HEK293 (cell line): ENCODE results near the gene APOBEC2.

Experiments
- CTCF ChIP-seq: fragments of 450-650 bp; formaldehyde crosslinking; IDR thresholded peaks from 2 replicates; pipeline ENCODE4 v1.5.1; 2016; ENCODE audit warnings: missing biosample characterization, missing genetic modification characterization
- GLI2 ChIP-seq: fragments of 450-650 bp; formaldehyde crosslinking; IDR thresholded peaks from 2 replicates; pipeline ENCODE4; 2017; ENCODE audit warnings: missing biosample characterization, missing genetic modification characterization, low read depth, borderline replicate concordance
- KLF1 ChIP-seq: fragments of 450-650 bp; formaldehyde crosslinking; IDR thresholded peaks from 2 replicates; pipeline ENCODE4 v1.5.1; 2016; ENCODE audit warnings: missing biosample characterization, missing genetic modification characterization
- OVOL3 ChIP-seq: fragments of 450-650 bp; formaldehyde crosslinking; IDR thresholded peaks from 2 replicates; pipeline ENCODE4 v1.5.1; 2016; ENCODE audit warnings: missing biosample characterization, missing genetic modification characterization
- SCRT1 ChIP-seq: fragments of 450-650 bp; formaldehyde crosslinking; IDR thresholded peaks from 2 replicates; pipeline ENCODE4 v1.5.1; 2016; ENCODE audit warnings: missing biosample characterization, missing genetic modification characterization, borderline replicate concordance
- SP2 ChIP-seq: fragments of 450-650 bp; formaldehyde crosslinking; IDR thresholded peaks from 2 replicates; pipeline ENCODE4 v1.5.1; 2016; ENCODE audit warnings: missing biosample characterization, missing genetic modification characterization
- SP7 ChIP-seq: fragments of 450-650 bp; formaldehyde crosslinking; IDR thresholded peaks from 2 replicates; pipeline ENCODE4 v1.5.1; 2016; ENCODE audit warnings: missing biosample characterization, missing genetic modification characterization
- WT1 ChIP-seq: fragments of 450-650 bp; formaldehyde crosslinking; IDR thresholded peaks from 2 replicates; pipeline ENCODE4 v1.5.1; 2016; ENCODE audit warnings: missing biosample characterization, missing genetic modification characterization
- ZBTB17 ChIP-seq: fragments of 450-650 bp; formaldehyde crosslinking; IDR thresholded peaks from 2 replicates; pipeline ENCODE4 v1.5.1; 2016; ENCODE audit warnings: missing biosample characterization, missing genetic modification characterization
- ZBTB21 ChIP-seq: fragments of 450-650 bp; formaldehyde crosslinking; IDR thresholded peaks from 2 replicates; pipeline ENCODE4 v1.5.1; 2017; ENCODE audit warnings: missing biosample characterization, missing genetic modification characterization
- ZBTB26 ChIP-seq: fragments of 450-650 bp; formaldehyde crosslinking; optimal IDR thresholded peaks from 2 replicates; pipeline ENCODE3; 2016; ENCODE audit warnings: missing biosample characterization, mild to moderate bottlenecking, missing genetic modification characterization
- ZBTB48 ChIP-seq: fragments of 450-650 bp; formaldehyde crosslinking; IDR thresholded peaks from 2 replicates; pipeline ENCODE4 v1.5.1; 2016; ENCODE audit warnings: missing biosample characterization, missing genetic modification characterization
- ZIC2 ChIP-seq: fragments of 450-650 bp; formaldehyde crosslinking; IDR thresholded peaks from 2 replicates; pipeline ENCODE4 v1.5.1; 2016; ENCODE audit warnings: missing biosample characterization, missing genetic modification characterization
- ZNF18 ChIP-seq: fragments of 450-650 bp; formaldehyde crosslinking; IDR thresholded peaks from 2 replicates; pipeline ENCODE4 v1.5.1; 2016; ENCODE audit warnings: missing biosample characterization, missing genetic modification characterization
- ZNF214 ChIP-seq: fragments of 450-650 bp; formaldehyde crosslinking; IDR thresholded peaks from 2 replicates; pipeline ENCODE4 v1.5.1; 2017; ENCODE audit warnings: missing biosample characterization, mild to moderate bottlenecking, missing genetic modification characterization, borderline replicate concordance
- ZNF292 ChIP-seq: fragments of 450-650 bp; formaldehyde crosslinking; IDR thresholded peaks from 2 replicates; pipeline ENCODE4 v1.5.1; 2016; ENCODE audit warnings: low read depth, missing biosample characterization, missing genetic modification characterization, borderline replicate concordance
- ZNF366 ChIP-seq: fragments of 450-650 bp; formaldehyde crosslinking; conservative IDR thresholded peaks from 2 replicates; pipeline ENCODE4 v1.5.1; 2016; ENCODE audit warnings: missing biosample characterization, missing genetic modification characterization
- ZNF521 ChIP-seq: fragments of 450-650 bp; formaldehyde crosslinking; IDR thresholded peaks from 2 replicates; pipeline ENCODE4 v1.5.1; 2017; ENCODE audit warnings: missing biosample characterization, mild to moderate bottlenecking, missing genetic modification characterization
- ZNF624 ChIP-seq: fragments of 450-650 bp; formaldehyde crosslinking; IDR thresholded peaks from 2 replicates; pipeline ENCODE4 v1.5.1; 2017; ENCODE audit warnings: missing biosample characterization, missing genetic modification characterization
- ZNF629 ChIP-seq: fragments of 450-650 bp; formaldehyde crosslinking; IDR thresholded peaks from 2 replicates; pipeline ENCODE4 v1.5.1; 2017; ENCODE audit warnings: missing biosample characterization, missing genetic modification characterization
- ZNF654 ChIP-seq: fragments of 450-650 bp; formaldehyde crosslinking; IDR thresholded peaks from 2 replicates; pipeline ENCODE4 v1.5.1; 2016; ENCODE audit warnings: low read depth, missing biosample characterization, missing genetic modification characterization
- ZNF677 ChIP-seq: fragments of 450-650 bp; IDR thresholded peaks from 2 replicates; pipeline ENCODE4 v1.5.0; 2018; ENCODE audit warnings: missing biosample characterization, mild to moderate bottlenecking, missing genetic modification characterization, moderate library complexity
- ZNF785 ChIP-seq: fragments of 450-650 bp; formaldehyde crosslinking; IDR thresholded peaks from 2 replicates; pipeline ENCODE4 v1.5.1; 2016; ENCODE audit warnings: missing biosample characterization, missing genetic modification characterization
- ZNF830 ChIP-seq: fragments of 450-650 bp; IDR thresholded peaks from 2 replicates; pipeline ENCODE4 v1.5.0; 2018; ENCODE audit warnings: missing biosample characterization, missing genetic modification characterization, low read depth, mild to moderate bottlenecking, moderate library complexity
- TF ChIP-seq, protein P1 (sequence below): fragments of 450-650 bp; formaldehyde crosslinking; IDR thresholded peaks from 2 replicates; pipeline ENCODE4 v1.5.1; 2016; ENCODE audit warnings: missing biosample characterization, missing genetic modification characterization, borderline replicate concordance
- TF ChIP-seq, protein P2 (sequence below): fragments of 450-650 bp; formaldehyde crosslinking; IDR thresholded peaks from 2 replicates; pipeline ENCODE4 v1.5.1; 2016; ENCODE audit warnings: missing biosample characterization, missing genetic modification characterization, low read depth
- TF ChIP-seq, protein P3 (sequence below): fragments of 450-650 bp; formaldehyde crosslinking; IDR thresholded peaks from 2 replicates; pipeline ENCODE4 v1.5.1; 2016; ENCODE audit warnings: missing biosample characterization, missing genetic modification characterization

APOBEC2 gene

DNA sequence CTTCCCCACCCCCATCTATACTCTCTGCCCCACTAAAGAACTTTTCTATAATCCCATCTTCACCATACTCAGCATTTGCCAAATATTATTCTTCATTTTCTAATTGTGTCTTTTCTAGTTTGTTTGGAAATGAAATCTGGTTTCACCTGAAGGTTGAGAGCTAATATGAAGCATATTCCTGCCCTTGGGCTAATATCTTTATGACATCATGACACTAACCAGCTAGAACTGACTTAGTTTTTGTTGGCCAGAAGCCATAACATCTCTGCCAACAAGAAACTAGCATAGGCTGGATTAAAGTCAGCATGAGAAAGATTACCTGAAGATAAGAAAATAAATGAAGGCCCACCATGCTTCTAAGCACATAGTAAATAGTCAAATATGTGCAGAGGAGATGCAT, 30.7 kb upstream of the APOBEC2 start (continued):
- TF ChIP-seq, protein P1, sequence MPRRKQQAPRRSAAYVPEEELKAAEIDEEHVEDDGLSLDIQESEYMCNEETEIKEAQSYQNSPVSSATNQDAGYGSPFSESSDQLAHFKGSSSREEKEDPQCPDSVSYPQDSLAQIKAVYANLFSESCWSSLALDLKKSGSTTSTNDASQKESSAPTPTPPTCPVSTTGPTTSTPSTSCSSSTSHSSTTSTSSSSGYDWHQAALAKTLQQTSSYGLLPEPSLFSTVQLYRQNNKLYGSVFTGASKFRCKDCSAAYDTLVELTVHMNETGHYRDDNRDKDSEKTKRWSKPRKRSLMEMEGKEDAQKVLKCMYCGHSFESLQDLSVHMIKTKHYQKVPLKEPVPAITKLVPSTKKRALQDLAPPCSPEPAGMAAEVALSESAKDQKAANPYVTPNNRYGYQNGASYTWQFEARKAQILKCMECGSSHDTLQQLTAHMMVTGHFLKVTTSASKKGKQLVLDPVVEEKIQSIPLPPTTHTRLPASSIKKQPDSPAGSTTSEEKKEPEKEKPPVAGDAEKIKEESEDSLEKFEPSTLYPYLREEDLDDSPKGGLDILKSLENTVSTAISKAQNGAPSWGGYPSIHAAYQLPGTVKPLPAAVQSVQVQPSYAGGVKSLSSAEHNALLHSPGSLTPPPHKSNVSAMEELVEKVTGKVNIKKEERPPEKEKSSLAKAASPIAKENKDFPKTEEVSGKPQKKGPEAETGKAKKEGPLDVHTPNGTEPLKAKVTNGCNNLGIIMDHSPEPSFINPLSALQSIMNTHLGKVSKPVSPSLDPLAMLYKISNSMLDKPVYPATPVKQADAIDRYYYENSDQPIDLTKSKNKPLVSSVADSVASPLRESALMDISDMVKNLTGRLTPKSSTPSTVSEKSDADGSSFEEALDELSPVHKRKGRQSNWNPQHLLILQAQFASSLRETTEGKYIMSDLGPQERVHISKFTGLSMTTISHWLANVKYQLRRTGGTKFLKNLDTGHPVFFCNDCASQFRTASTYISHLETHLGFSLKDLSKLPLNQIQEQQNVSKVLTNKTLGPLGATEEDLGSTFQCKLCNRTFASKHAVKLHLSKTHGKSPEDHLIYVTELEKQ (tag by site-specific recombination), result peak; percentile 42; the same call in 1 of the 2 replicates
- no peak for TF ChIP-seq ZBTB26 (tag by site-specific recombination)
- TF ChIP-seq ZIC2 (tag by site-specific recombination), result peak; percentile 72; the same call in 1 of the 2 replicates
- no peak for TF ChIP-seq ZNF785 (tag by site-specific recombination)
- TF ChIP-seq WT1 (tag by site-specific recombination), result 0 out of 2 replicates have a peak, but pooled peaks have one; percentile 27
- 0 out of 2 replicates have a peak, but pooled peaks have one; percentile 46 for TF ChIP-seq OVOL3 (tag by site-specific recombination)
- TF ChIP-seq ZNF830, result no peak
- no peak for TF ChIP-seq KLF1 (tag by site-specific recombination)
- no peak for TF ChIP-seq ZNF677 (tag by site-specific recombination)
- TF ChIP-seq ZNF292 (tag by site-specific recombination), result no peak
- TF ChIP-seq SP2 (tag by site-specific recombination), result no peak
- TF ChIP-seq ZNF366 (tag by site-specific recombination), result peak; percentile 41; the same call in 1 of the 2 replicates
- TF ChIP-seq ZNF654 (tag by site-specific recombination), result no peak
- TF ChIP-seq ZNF521 (tag by site-specific recombination), result no peak
- TF ChIP-seq ZNF624 (tag by site-specific recombination), result no peak
- TF ChIP-seq ZBTB48 (tag by site-specific recombination), result no peak
- TF ChIP-seq SCRT1 (tag by site-specific recombination), result no peak
- TF ChIP-seq ZBTB17 (tag by site-specific recombination), result peak; percentile 53
- TF ChIP-seq ZNF629 (tag by site-specific recombination), result peak; percentile 93
- no peak for TF ChIP-seq GLI2 (tag by site-specific recombination)
- TF ChIP-seq SP7, result 0 out of 2 replicates have a peak, but pooled peaks have one; percentile 23
- no peak for TF ChIP-seq ZNF18 (tag by site-specific recombination)
- TF ChIP-seq, protein P2, sequence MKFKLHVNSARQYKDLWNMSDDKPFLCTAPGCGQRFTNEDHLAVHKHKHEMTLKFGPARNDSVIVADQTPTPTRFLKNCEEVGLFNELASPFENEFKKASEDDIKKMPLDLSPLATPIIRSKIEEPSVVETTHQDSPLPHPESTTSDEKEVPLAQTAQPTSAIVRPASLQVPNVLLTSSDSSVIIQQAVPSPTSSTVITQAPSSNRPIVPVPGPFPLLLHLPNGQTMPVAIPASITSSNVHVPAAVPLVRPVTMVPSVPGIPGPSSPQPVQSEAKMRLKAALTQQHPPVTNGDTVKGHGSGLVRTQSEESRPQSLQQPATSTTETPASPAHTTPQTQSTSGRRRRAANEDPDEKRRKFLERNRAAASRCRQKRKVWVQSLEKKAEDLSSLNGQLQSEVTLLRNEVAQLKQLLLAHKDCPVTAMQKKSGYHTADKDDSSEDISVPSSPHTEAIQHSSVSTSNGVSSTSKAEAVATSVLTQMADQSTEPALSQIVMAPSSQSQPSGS (tag by site-specific recombination), result peak; percentile 89
- TF ChIP-seq ZBTB21 (tag by site-specific recombination), result peak; percentile 83
- no peak for TF ChIP-seq ZNF214 (tag by site-specific recombination)
- TF ChIP-seq CTCF, result no peak
- TF ChIP-seq, protein P3, sequence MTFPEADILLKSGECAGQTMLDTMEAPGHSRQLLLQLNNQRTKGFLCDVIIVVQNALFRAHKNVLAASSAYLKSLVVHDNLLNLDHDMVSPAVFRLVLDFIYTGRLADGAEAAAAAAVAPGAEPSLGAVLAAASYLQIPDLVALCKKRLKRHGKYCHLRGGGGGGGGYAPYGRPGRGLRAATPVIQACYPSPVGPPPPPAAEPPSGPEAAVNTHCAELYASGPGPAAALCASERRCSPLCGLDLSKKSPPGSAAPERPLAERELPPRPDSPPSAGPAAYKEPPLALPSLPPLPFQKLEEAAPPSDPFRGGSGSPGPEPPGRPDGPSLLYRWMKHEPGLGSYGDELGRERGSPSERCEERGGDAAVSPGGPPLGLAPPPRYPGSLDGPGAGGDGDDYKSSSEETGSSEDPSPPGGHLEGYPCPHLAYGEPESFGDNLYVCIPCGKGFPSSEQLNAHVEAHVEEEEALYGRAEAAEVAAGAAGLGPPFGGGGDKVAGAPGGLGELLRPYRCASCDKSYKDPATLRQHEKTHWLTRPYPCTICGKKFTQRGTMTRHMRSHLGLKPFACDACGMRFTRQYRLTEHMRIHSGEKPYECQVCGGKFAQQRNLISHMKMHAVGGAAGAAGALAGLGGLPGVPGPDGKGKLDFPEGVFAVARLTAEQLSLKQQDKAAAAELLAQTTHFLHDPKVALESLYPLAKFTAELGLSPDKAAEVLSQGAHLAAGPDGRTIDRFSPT (tag by site-specific recombination), result no peak
